ENCODE measurements around the gene NOS1AP. TPM values are rescaled to one million over a fixed set of nuclear protein-coding genes. Genes with fewer than 3 reads are reported as not detected.
"Not testable (repeated sequence)": the region's sequence is repeated elsewhere in the genome, so short reads cannot be mapped to it uniquely, and the experiment has no call there.

NOS1AP gene
- total RNA-seq, 4 donors from 2014 or later, result 1.1 to 3.5 (median 2.6) TPM

DNA sequence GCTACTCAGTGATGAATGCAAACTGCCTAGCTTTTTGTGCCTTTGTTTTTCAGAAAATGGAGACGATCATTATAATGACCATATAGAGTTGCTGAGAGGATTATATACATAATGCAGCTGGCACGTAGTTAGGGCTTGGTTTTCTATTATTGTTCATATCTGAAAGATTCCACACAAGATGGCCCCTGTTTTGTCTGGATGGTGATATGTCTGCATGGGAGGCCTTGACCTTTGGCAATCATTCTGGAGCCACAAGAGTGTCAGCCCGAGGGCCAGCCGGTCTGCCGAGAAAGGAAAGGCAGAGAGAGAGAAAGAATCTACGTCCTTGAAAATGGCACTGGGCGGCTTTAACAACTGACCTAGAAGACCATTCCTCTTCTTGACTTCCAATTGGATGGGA, 348.2 kb downstream of the NOS1AP start:
- no peak overlapping the region for H3K4me3 ChIP-seq (ENCODE audit: low read depth, poor library complexity, severe bottlenecking)
- TF ChIP-seq POLR2A (IDR thresholded peaks at IDR 0.05) (no peak), CTCF (IDR thresholded peaks at IDR 0.05) (no peak)
- DNase-seq (ENCODE audit: low spot score in 2 of 2), result no peak
- WGBS, 2 donors, result 92 to 94% methylated on average over 7 of the region's 7 CpGs
- intact Hi-C loops (cut with DNase I; ENCODE audit: low total_unique reads), result no loop called here

DNA sequence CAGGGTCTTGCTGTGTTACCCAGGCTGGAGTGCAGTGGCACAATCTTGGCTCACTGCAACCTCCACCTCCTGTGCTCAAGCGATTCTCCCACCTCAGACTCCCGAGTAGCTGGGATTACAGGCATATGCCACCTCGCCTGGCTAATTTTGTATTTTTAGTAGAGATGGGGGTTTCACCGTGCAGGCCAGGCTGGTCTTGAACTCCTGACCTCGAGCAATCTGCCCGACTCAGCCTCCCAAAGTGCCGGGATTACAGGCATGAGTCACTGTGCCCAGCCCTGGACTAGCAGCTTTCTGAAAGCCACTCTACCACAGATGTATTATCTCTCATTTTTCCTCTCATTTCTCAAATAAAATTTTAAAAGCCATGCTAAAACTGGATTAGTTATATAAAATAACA, 349.1 kb downstream of the NOS1AP start:
- intact Hi-C loops (cut with DNase I; ENCODE audit: low total_unique reads); DNase-seq (ENCODE audit: low spot score in 2 of 2); H3K4me3 ChIP-seq (ENCODE audit: low read depth, poor library complexity, severe bottlenecking): not testable (repeated sequence)
- 76 to 78% methylated on average over 7 of the region's 7 CpGs for WGBS, 2 donors

DNA sequence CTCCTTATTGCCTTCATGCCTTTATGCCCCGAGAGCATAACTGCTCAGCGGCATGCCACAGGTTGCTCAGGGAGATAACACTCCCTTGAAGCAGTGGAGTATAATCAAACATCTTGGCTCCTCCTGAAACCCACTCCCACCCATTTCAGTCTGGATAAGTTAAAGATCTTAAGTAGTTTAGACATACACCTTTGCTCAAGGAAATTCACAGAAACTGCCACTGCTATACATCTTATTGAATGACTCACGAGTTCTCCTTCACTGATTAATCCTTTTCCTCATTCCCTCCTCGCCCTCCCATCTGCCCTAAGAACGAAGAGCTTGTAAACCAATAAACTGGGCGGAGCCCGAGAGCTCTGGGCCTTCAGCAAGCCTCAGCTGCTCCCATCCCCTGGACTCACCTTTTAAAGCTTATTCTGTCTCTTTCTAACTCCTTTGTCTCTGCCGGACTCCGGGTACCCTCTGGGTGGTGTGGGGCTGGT, 350.0 kb downstream of the NOS1AP start:
- H3K4me3 ChIP-seq (ENCODE audit: low read depth, poor library complexity, severe bottlenecking); DNase-seq (ENCODE audit: low spot score in 2 of 2); intact Hi-C loops (cut with DNase I; ENCODE audit: low total_unique reads): not testable (repeated sequence)
- WGBS, 2 donors, result 50 to 55% methylated on average over 9 of the region's 9 CpGs

MicroRNAs encoded within 50 kb of the gene (microRNA counts, 767-probe panel; counts per million panel counts)
- microRNA hsa-miR-556-3p (0 to 358 counts per million in 2 donors), microRNA hsa-miR-556-5p (0 to 358 counts per million in 2 donors)

Small RNA genes within 50 kb of the gene (microRNA-seq; reads per million reads assigned to microRNA genes)
- gene MIR4654 (ENCODE audit: borderline number of aligned reads in 1 of 2, borderline replicate concordance in 2 of 2) (0 reads per million in 2 donors), gene MIR556 (ENCODE audit: borderline number of aligned reads in 1 of 2, borderline replicate concordance in 2 of 2) (0 to 2.7 reads per million in 2 donors)

Other genes with a start within 250 kb of the NOS1AP start
- 1 to 10 TPM; 2.0 to 6.1 (median 3.1) TPM for gene OLFML2B, start 45.8 kb upstream of the NOS1AP start, total RNA-seq

Data from lower leg skin (tissue), 4 donors.